Left kidney (tissue), 2 donors: ENCODE results near the gene TNFSF10. TPM values are rescaled to one million over a fixed set of nuclear protein-coding genes. Genes with fewer than 3 reads are reported as not detected.
"Not testable (repeated sequence)": the region's sequence is repeated elsewhere in the genome, so short reads cannot be mapped to it uniquely, and the experiment has no call there.

Experiments used
- DNase-seq: peaks from one replicate; pipeline ENCODE4 v3.0.0-alpha.2; 2013
- polyA plus RNA-seq: library from polyadenylated mRNA; unstranded; fragments of 120-200 nt; gene quantifications from one replicate; pipeline ENCODE4 v1.2.1, GENCODE V29; 2013; ENCODE audit not compliant: insufficient read length

Gene TNFSF10
- polyA plus RNA-seq, 1 donor: 42.4 TPM

GRCh38 chr3:172546628-172547214, 23.5 kb upstream of the TNFSF10 start:
- no peak for DNase-seq

GRCh38 chr3:172546105-172546504, 22.9 kb upstream of the TNFSF10 start:
- DNase-seq: no peak

GRCh38 chr3:172544404-172544803, 21.2 kb upstream of the TNFSF10 start:
- no peak for DNase-seq

- DNase-seq: no peak
Measured at GRCh38 chr3:172543884-172544283, 20.7 kb upstream of the TNFSF10 start.

GRCh38 chr3:172543419-172543818, 20.2 kb upstream of the TNFSF10 start:
- DNase-seq: no peak

- no peak for DNase-seq
Measured at GRCh38 chr3:172542999-172543398, 19.8 kb upstream of the TNFSF10 start.

GRCh38 chr3:172541945-172542488, 18.8 kb upstream of the TNFSF10 start:
- DNase-seq: no peak

GRCh38 chr3:172540049-172540448, 16.8 kb upstream of the TNFSF10 start:
- no peak for DNase-seq

- no peak for DNase-seq
Measured at GRCh38 chr3:172539273-172539672, 16.0 kb upstream of the TNFSF10 start.

GRCh38 chr3:172538368-172539151, 15.3 kb upstream of the TNFSF10 start:
- no peak for DNase-seq

GRCh38 chr3:172537507-172538158, 14.4 kb upstream of the TNFSF10 start:
- DNase-seq: no peak

GRCh38 chr3:172536993-172537419, 13.8 kb upstream of the TNFSF10 start:
- no peak for DNase-seq

GRCh38 chr3:172536505-172536904, 13.3 kb upstream of the TNFSF10 start:
- no peak for DNase-seq

- DNase-seq: no peak
Measured at GRCh38 chr3:172530566-172530965, 7.3 kb upstream of the TNFSF10 start.

GRCh38 chr3:172530101-172530561, 6.9 kb upstream of the TNFSF10 start:
- no peak for DNase-seq

- DNase-seq: no peak
Measured at GRCh38 chr3:172528677-172529076, 5.4 kb upstream of the TNFSF10 start.

- no peak for DNase-seq
Measured at GRCh38 chr3:172527306-172527705, 4.1 kb upstream of the TNFSF10 start.

- no peak for DNase-seq
Measured at GRCh38 chr3:172525116-172525613, 1.9 kb upstream of the TNFSF10 start.

GRCh38 chr3:172524611-172525010, 1.4 kb upstream of the TNFSF10 start:
- no peak for DNase-seq

GRCh38 chr3:172521837-172522726, 1.1 kb downstream of the TNFSF10 start:
- not testable (repeated sequence) for DNase-seq

GRCh38 chr3:172520301-172520831, 2.9 kb downstream of the TNFSF10 start:
- no peak for DNase-seq
